Measurements from ENCODE around the gene CDH23. TPM values are rescaled to one million over a fixed set of nuclear protein-coding genes. Genes with fewer than 3 reads are reported as not detected.

CDH23 gene
- total and polyA plus RNA-seq, 2 of the 8 experiments (the other 6 are each of a cell fraction or from before 2014, with no cell fraction given): 1.9 to 4.9 TPM

DNA sequence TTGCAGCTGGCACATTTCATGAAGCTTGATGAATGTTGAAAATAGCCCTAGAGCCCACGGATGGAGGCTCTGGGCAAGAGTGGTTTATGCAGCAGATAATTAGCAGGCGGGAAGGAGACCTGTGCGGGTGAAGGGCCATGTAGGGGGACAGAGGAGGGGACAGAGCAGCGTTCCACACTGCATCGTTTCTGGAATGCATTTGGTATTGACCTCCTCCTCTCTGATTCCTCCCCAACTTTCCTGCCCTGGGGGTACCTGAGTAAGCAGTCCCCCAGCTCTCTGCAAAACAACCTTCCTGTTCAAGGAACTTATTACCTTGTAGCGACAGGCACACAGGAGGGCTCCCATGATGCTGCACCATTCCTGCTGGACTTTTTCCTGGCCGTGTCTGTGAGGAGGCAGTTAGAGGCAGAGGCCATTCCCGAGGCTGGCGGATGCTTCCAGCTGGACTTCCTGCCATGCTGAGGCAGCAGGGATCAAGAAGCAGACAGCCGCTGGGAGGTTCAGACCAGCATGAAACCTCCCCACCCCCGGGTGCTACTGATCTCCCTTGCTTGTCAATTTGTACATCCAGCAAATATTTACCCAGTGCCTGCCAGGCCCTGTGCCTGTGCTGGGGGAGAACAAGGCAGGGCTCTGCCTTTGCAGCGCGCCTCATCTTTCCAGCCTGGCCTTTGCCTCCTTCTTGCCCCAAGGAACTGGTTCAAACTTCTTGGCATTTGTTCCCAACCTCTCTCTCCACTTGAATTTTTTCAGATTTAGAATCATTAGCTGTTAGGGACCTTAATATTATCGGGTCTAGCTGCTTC, 48.9 kb upstream of the CDH23 start (continued):
- TF ChIP-seq CHD1 (IDR thresholded peaks at IDR 0.05; ENCODE audit: low read depth, low read length): no peak
